GM12892 (cell line): ENCODE results near the gene SNX19.

Experiments
- DNase-seq: peaks from one replicate; pipeline ENCODE4 v3.0.0; 2011; ENCODE audit not compliant: insufficient read length
- FAIRE-seq: peaks from 2 replicates; lab custom pipeline; 2011; peaks lifted over from hg19 to GRCh38; lab: Jason Lieb, UNC
- POLR2A ChIP-seq: IDR thresholded peaks from 2 replicates; pipeline ENCODE4 v1.6.1; 2011; ENCODE audit warnings: low read depth, low read length, control low read depth
- POLR2AphosphoS5 ChIP-seq: IDR thresholded peaks from 2 replicates; pipeline ENCODE4 v1.6.1; 2011; ENCODE audit warnings: low read depth, low read length, control low read depth
- TAF1 ChIP-seq: IDR thresholded peaks from 2 replicates; pipeline ENCODE4 v1.6.1; 2011; ENCODE audit warnings: low read depth, mild to moderate bottlenecking, control low read depth, low read length, borderline replicate concordance

Gene SNX19

DNA sequence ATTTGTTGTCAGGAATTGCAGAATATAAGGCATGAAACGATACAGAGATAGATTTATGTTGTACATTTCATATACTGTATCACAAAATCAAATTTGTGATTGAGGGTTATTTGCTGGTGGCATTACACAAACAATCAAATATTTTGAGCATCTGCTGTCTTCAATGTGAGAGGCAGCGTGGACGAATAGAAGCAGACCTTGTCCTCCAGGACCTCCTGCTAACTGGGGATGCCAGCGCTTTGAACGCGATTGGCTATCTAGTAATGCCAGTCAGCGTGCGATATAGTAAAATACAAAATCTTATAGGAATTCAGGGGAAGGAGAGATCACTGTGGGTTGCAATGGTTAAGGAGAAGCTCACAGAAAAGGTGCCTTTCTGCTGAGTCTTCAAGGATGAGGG lies 631 bp upstream of the SNX19 start:
- DNase-seq: no peak
- FAIRE-seq: peak; percentile 62
- no peak for TF ChIP-seq POLR2A

DNA sequence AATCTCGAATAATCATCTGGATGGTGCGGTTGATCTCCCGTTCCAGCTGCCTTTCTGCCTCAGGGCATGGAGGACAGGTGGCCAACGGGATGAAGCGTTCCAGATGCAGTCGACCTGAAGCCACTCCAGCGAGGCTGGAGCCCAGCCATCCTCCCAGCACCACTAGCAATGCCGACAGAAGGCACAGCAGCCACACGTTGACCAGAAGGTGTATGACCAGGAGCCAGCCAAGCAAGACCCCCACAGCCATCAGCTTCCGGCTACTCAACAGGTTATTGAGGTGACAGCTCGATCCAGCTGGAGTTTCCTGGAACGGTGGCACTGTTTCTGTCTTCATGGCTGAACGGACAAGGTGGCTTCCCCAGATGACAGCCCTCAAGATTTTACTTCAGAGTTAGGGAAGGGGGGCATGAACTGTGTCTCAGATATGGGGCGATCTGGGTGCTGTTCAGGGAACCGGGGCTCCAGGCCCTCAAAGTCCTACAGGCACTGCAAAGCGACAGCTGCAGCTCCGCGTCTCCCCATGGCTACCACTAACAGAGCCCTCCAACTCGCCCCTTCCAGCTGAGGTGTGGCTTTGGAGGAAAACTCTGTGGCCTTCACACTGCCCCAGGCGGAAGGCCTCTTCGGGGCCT lies 559 bp downstream of the SNX19 start:
- DNase-seq (no peak), FAIRE-seq (peak; percentile 88)
- TF ChIP-seq POLR2AphosphoS5: no peak
- no peak for TF ChIP-seq TAF1
- no peak for TF ChIP-seq POLR2A

DNA sequence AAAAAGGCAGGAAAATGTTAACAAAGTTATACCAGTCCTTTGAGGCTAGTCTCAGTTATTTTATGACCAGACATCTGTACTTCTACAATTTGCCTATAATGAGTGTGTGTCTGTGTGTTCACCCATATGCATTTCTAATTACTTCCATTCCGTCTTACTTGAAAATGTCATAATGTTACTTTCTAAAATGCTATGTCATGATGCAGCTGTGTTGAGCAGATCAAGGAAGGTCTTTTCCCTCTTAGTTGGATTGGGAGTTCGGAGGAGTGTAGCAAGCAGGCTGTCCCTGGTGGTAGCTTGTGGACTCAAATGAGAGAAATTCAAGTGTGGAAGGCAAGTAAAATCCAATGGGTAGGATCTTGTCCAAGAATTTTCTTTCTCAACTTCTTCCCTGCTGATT lies 3.0 kb downstream of the SNX19 start:
- FAIRE-seq (no peak), DNase-seq (no peak)
- no peak for TF ChIP-seq POLR2A
- no peak for TF ChIP-seq TAF1
- TF ChIP-seq POLR2AphosphoS5: no peak

DNA sequence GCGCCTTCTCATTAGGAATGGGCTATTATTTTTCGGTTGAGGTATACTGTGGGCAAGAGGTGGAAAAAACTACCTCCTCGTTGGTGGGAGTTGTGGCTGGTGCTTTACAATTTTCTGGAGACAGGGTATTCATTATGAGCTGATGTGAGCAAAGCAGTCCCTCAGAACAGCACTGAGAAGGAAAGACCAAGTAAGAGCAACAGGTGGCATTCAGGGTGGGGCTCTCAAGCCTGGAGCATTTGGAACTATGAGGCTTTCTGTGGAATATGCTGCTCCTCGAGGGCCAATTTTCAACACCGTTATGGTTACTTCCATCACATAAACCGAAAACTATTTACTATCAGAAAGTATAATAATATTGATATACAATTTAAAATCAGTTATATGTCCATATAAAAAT lies 3.7 kb downstream of the SNX19 start:
- DNase-seq (no peak), FAIRE-seq (no peak)
- TF ChIP-seq POLR2AphosphoS5: no peak
- no peak for TF ChIP-seq POLR2A
- no peak for TF ChIP-seq TAF1

DNA sequence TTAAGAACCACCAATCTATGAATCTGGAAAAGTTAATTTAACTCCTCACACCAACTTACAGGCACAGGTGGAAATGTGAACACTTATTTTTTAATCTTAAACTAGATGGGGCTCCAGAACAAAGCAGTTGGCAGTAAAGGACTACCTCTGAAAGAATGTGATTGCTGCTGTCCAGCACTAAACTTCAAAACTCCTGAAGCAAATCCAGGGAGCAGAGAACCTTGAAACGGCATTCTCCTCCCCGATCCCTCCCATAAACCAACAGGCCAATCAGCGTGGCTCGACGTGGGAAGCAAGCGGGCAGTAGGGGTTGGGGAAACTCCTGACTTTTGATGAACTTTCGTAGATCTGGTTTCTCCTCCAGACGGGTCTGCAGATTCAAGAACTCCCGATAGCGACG lies 5.0 kb downstream of the SNX19 start:
- TF ChIP-seq TAF1 (no peak), POLR2A (peak; percentile 34; the same call in 1 of the 2 replicates)
- DNase-seq (no peak), FAIRE-seq (no peak)

DNA sequence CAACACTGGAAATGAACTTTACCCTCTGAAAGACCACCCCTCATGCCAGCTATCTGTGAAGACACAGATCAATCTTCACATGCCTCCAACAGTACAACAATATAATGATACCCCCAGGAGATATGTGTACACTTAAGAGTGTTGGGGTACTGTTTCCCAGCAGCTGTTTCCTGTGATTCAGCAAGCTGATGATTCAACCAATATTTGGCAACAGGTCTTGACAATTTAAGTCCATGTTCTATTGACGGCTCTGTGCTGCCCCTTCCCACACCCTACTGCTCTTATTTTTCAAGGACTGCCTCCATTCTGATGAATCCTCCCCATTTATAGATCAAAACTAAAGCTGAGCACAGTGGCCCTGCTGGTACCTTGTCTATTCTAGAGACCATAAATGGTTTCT lies 6.6 kb downstream of the SNX19 start:
- TF ChIP-seq POLR2AphosphoS5 (no peak), TAF1 (no peak), POLR2A (no peak)
- FAIRE-seq (no peak), DNase-seq (no peak)

DNA sequence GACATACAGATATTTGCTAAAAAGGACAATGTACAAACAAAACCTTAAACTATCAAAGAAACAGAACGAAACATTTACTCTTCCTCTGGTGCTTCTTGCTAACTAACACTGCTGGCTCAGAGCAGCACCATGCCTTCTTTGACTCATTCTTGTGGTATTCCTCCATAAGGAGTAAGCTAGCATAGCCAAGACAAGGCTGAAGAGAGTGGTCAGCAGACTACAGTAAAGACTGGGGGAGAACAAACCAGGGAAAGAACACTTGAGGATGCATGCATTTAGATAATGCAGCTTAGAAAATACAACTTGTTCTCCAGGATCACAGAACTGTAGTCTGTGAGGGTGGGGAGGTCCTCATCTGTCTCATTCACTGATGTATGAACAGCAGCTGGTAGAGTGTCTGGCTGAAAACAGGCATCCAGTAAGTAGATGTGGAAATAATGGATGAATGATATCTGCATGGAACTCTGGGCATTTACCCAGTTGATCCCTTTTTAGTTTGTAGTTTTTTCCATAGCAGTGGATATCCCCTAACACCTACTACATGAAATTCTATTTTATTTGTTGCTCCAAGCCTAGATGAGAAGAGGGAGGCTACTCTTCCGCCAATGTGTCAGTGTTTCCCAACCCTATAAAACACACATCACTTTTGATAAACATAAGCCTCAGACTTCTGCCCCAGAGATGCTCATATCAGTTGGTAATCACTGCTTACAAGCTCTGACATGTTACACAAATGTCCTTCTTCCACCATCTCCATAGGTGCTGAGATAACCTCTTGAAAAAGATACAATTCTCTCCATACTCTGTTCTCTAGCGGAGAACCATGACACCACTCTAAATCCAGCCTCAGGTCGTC lies 7.3 kb downstream of the SNX19 start:
- DNase-seq: no peak
- no peak for TF ChIP-seq POLR2AphosphoS5
- no peak for TF ChIP-seq POLR2A
- no peak for TF ChIP-seq TAF1

DNA sequence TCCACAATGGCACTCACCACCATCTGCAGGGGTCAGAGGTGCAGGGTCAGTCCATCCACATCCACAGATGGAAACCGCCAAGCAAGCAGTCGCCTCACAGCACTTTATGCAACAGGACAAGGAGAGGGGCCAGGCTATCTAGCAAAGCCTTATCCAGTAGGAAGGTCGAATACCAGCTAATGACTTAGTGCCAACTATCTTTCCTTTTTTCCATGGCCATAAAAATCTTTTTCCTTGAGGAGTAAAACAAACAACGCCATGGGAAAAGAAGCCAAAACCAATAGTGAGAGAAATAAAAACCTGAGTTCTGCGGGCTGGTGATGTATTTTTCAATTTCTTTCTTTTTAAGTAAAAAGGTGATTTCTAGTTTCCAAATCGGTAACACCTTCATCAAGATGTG lies 8.2 kb downstream of the SNX19 start:
- DNase-seq: no peak
- TF ChIP-seq POLR2A (no peak), TAF1 (no peak), POLR2AphosphoS5 (no peak)
- FAIRE-seq: no peak

More for the DNA sequence above, 7.3 kb downstream of the SNX19 start:
- FAIRE-seq: no peak

DNA sequence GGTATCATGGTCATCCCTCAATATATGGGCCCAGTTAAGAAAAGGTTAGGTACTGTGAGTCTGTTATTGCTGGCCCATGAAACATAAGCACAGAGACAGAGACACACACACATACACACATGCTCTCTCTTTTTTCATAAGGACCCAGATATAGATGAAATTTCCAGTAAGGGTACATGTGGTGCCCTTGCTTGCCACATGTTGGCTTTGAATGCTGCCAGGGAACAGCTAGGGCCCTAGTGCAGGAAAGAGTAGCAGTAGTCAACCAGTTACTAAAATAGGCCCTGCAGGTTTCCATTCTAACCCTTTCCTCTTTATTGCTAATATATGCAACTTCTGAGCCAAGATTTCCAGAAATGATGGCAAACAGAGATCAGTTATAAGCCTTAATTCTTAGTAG lies 9.1 kb downstream of the SNX19 start:
- FAIRE-seq (no peak), DNase-seq (no peak)
- no peak for TF ChIP-seq TAF1
- TF ChIP-seq POLR2AphosphoS5: no peak
- no peak for TF ChIP-seq POLR2A

DNA sequence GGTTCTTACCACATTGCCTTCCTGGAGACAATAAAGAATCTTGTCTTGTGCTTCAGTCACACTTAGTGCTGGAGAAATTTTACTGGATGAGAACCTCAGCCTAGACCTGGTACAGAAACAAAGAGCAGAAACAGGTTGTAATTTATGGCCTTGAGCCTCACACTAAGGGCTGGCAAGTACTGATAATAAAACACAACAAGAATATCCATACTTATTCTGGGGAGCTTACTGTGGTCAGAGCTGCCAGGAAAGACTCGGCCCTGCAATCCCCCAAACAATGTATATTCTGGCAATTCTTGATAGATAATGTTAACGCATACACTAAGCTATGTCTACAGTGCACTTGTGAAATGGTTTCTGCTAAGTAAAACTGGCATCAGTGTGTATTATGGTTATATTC lies 9.7 kb downstream of the SNX19 start:
- DNase-seq (no peak), FAIRE-seq (no peak)
- TF ChIP-seq TAF1: no peak
- no peak for TF ChIP-seq POLR2AphosphoS5
- no peak for TF ChIP-seq POLR2A

DNA sequence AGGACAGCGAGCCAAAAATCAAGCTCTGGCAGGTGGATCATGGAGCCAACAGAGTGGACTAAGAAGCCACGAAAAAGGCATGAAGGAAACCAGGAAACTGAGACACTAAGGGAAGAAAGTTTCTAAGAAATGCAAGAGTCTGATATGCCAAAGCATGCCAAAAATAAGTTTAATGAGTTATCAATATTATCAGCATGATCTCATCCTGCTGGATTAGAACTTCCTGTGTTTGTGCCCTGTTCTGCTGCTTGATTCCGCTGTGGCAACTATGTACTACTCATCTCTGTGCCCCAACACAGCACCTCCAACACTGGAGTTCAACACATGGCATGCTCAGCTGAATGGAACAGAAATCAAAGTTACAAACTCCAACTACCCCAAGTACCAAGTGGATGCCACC lies 10.8 kb downstream of the SNX19 start:
- DNase-seq (no peak), FAIRE-seq (no peak)
- TF ChIP-seq POLR2A (no peak), POLR2AphosphoS5 (no peak), TAF1 (no peak)

DNA sequence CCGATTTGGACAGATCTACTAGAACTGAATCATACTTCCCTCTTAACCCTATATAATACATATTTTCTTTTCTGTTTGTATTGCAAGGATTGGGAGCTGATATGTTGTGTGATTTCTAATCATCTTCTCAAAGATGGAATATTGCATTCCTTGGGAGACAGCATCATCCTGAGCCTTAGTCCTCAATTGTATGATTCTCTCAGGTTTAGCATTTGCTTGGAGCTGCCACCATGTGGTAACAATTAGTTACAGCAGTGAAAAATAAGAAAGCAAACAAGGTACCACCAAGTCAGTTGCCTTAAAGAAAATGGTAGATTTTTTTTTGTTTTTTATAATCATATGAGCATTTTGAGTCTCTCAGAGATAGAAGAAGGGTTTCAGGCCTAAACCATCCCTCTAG lies 11.9 kb downstream of the SNX19 start:
- DNase-seq (no peak), FAIRE-seq (peak; percentile 30)
- TF ChIP-seq POLR2A (no peak), TAF1 (no peak), POLR2AphosphoS5 (no peak)
